H1 (cell line): Measurements from ENCODE around the gene GCGR. TPM values are rescaled to one million over a fixed set of nuclear protein-coding genes. Genes with fewer than 3 reads are reported as not detected.

Experiments used
- CTCF ChIA-PET: fragments of 300-600 bp; sonication (Branson Sonifier 250); formaldehyde crosslinking; loops from one replicate; lab custom pipeline; 2021; ENCODE audit not compliant: partially characterized antibody; lab: Charles Lee
- POLR2A ChIA-PET: fragments of 300-600 bp; sonication (Branson Sonifier 250); formaldehyde crosslinking; loops from one replicate; lab custom pipeline; 2021; ENCODE audit warnings: inconsistent platforms; ENCODE audit not compliant: partially characterized antibody; lab: Charles Lee
- DNase-seq, 2 experiments: peaks; one replicate each; pipeline versions ENCODE4 v3.0.0 to v3.0.0-alpha.2; 2010 to 2022; ENCODE audit warnings: low spot score in 2 of 2, low read depth in 1 of 2, mixed read lengths in 1 of 2
- FAIRE-seq: peaks from 2 replicates; lab custom pipeline; 2011; peaks lifted over from hg19 to GRCh38; lab: Jason Lieb, UNC
- H2AFZ ChIP-seq: 2 replicates; pipeline ENCODE4 v1.8.1; 2012; ENCODE audit warnings: low read length, inconsistent platforms
- H2AK5ac ChIP-seq: 2 replicates; pipeline ENCODE4 v1.6.1; 2013; ENCODE audit warnings: low read depth, low read length
- H2BK120ac ChIP-seq: replicated peaks from 2 replicates; pipeline ENCODE3; 2013; ENCODE audit warnings: low read depth, low read length, inconsistent platforms
- H2BK12ac ChIP-seq: 2 replicates; pipeline ENCODE4 v1.6.1; 2013; ENCODE audit warnings: low read depth, low read length
- H2BK15ac ChIP-seq: 2 replicates; pipeline ENCODE4 v1.6.1; 2013; ENCODE audit warnings: low read length
- H2BK20ac ChIP-seq: 2 replicates; pipeline ENCODE4 v1.6.1; 2013; ENCODE audit warnings: low read length
- H2BK5ac ChIP-seq: 2 replicates; pipeline ENCODE4 v1.6.1; 2013; ENCODE audit warnings: low read depth, low read length
- H3K14ac ChIP-seq: 2 replicates; pipeline ENCODE4 v1.6.1; 2013; ENCODE audit warnings: inconsistent platforms; ENCODE audit not compliant: insufficient read length
- H3K18ac ChIP-seq: 2 replicates; pipeline ENCODE4 v1.6.1; 2013; ENCODE audit warnings: low read length; ENCODE audit errors: extremely low read depth
- H3K23ac ChIP-seq: 2 replicates; pipeline ENCODE4 v1.6.1; 2013; ENCODE audit warnings: inconsistent platforms; ENCODE audit not compliant: insufficient read length
- H3K23me2 ChIP-seq: 2 replicates; pipeline ENCODE4 v1.6.1; 2013; ENCODE audit warnings: low read depth, low read length
- H3K27ac ChIP-seq: 2 replicates; pipeline ENCODE4 v1.6.1; 2011; ENCODE audit warnings: low read depth, low read length, inconsistent platforms
- H3K27me3 ChIP-seq, 4 experiments: replicated peaks in 1 of 4; 1 replicate in 1 of 4; 2 replicates in 3 of 4; pipeline versions ENCODE4 v1.6.1 to v1.8.1; 2011 to 2013; ENCODE audit warnings: low read length in 3 of 4, mild to moderate bottlenecking in 3 of 4, inconsistent platforms in 2 of 4, mixed read lengths in 2 of 4, moderate library complexity in 1 of 4; ENCODE audit not compliant: control insufficient read depth in 3 of 4, insufficient read depth in 3 of 4; ENCODE audit errors: extremely low read depth in 1 of 4
- H3K36me3 ChIP-seq, 4 experiments: 2 replicates each; pipeline versions ENCODE4 v1.6.1 to v1.8.1; 2011 to 2013; ENCODE audit warnings: mild to moderate bottlenecking in 4 of 4, low read length in 3 of 4, moderate library complexity in 2 of 4, control low read depth in 1 of 4, inconsistent platforms in 1 of 4; ENCODE audit not compliant: insufficient read depth in 4 of 4, control insufficient read depth in 2 of 4
- H3K4ac ChIP-seq: replicated peaks from 2 replicates; pipeline ENCODE3; 2013; ENCODE audit warnings: low read length, low read depth, mixed read lengths, inconsistent platforms; ENCODE audit not compliant: insufficient read length
- H3K4me1 ChIP-seq, 4 experiments: replicated peaks in 1 of 4; 1 replicate in 1 of 4; 2 replicates in 3 of 4; pipeline versions ENCODE4 v1.6.1 to v1.8.1; 2011 to 2013; ENCODE audit warnings: low read length in 3 of 4, inconsistent platforms in 2 of 4, mixed read lengths in 1 of 4; ENCODE audit not compliant: insufficient read depth in 4 of 4, control insufficient read depth in 3 of 4
- H3K4me2 ChIP-seq, 2 experiments: 2 replicates each; pipeline versions ENCODE4 v1.6.1 to v1.8.1; 2011 to 2013; ENCODE audit warnings: low read depth in 2 of 2, low read length in 2 of 2, control low read depth in 1 of 2, inconsistent platforms in 1 of 2, mild to moderate bottlenecking in 1 of 2; ENCODE audit not compliant: insufficient read depth in 1 of 2
- H3K4me3 ChIP-seq, 4 experiments: fragments of 200-600, 300-600 bp in 1 of 4; sonication (generic), shearing (Covaris generic), sonication (Bioruptor Twin) in 1 of 4; 2 replicates each; pipeline versions ENCODE4 v1.5.1 to v1.8.1; 2011 to 2016; ENCODE audit warnings: low read length in 4 of 4, low read depth in 3 of 4, control low read depth in 2 of 4, inconsistent platforms in 2 of 4, mild to moderate bottlenecking in 2 of 4, mixed read lengths in 1 of 4, moderate library complexity in 1 of 4; ENCODE audit not compliant: insufficient read depth in 2 of 4; ENCODE audit errors: extremely low read depth in 1 of 4
- H3K56ac ChIP-seq: replicated peaks from 2 replicates; pipeline ENCODE3; 2013; ENCODE audit warnings: low read depth, mild to moderate bottlenecking, mixed read lengths, low read length, inconsistent platforms; ENCODE audit not compliant: insufficient read length
- H3K79me1 ChIP-seq: 2 replicates; pipeline ENCODE4 v1.6.1; 2013; ENCODE audit warnings: low read depth, low read length, control low read depth
- H3K79me2 ChIP-seq, 2 experiments: 2 replicates each; pipeline versions ENCODE4 v1.6.1 to v1.8.1; 2012 to 2013; ENCODE audit warnings: low read length in 2 of 2, mild to moderate bottlenecking in 2 of 2, inconsistent platforms in 1 of 2; ENCODE audit not compliant: insufficient read depth in 2 of 2, control insufficient read depth in 1 of 2
- H3K9ac ChIP-seq, 4 experiments: replicated peaks in 1 of 4; 1 replicate in 1 of 4; 2 replicates in 3 of 4; pipeline versions ENCODE4 v1.6.1 to v1.8.1; 2011 to 2013; ENCODE audit warnings: low read depth in 3 of 4, low read length in 3 of 4, control low read depth in 2 of 4, mild to moderate bottlenecking in 2 of 4, moderate library complexity in 2 of 4, inconsistent platforms in 1 of 4; ENCODE audit errors: extremely low read depth in 1 of 4
- H3K9me3 ChIP-seq, 2 experiments: 2 replicates each; pipeline versions ENCODE4 v1.6.1 to v1.8.1; 2012 to 2013; ENCODE audit warnings: mild to moderate bottlenecking in 2 of 2, moderate library complexity in 2 of 2, control low read depth in 1 of 2, inconsistent platforms in 1 of 2, low read depth in 1 of 2, low read length in 1 of 2, mixed read lengths in 1 of 2; ENCODE audit not compliant: insufficient read depth in 2 of 2
- H4K20me1 ChIP-seq, 2 experiments: replicated peaks in 1 of 2; 2 replicates each; pipeline versions ENCODE3 to v1.8.1; 2011 to 2013; ENCODE audit warnings: inconsistent platforms in 2 of 2, low read length in 2 of 2, mild to moderate bottlenecking in 1 of 2; ENCODE audit not compliant: insufficient read depth in 2 of 2, control insufficient read depth in 1 of 2
- H4K5ac ChIP-seq: 2 replicates; pipeline ENCODE4 v1.6.1; 2013; ENCODE audit warnings: low read length, low read depth, mixed read lengths, inconsistent platforms; ENCODE audit not compliant: insufficient read length
- H4K8ac ChIP-seq: 2 replicates; pipeline ENCODE4 v1.8.0; 2013; ENCODE audit warnings: mild to moderate bottlenecking, moderate library complexity, low read length, inconsistent platforms; ENCODE audit not compliant: insufficient read depth; ENCODE audit errors: extremely low read depth
- H4K91ac ChIP-seq: replicated peaks from 2 replicates; pipeline ENCODE3; 2013; ENCODE audit warnings: low read length, mixed read lengths, inconsistent platforms; ENCODE audit not compliant: insufficient read length
- BRCA1 ChIP-seq: IDR thresholded peaks from 2 replicates; pipeline ENCODE4 v1.6.1; 2012; ENCODE audit warnings: low read depth, low read length, improper control_type of control experiment
- CTBP2 ChIP-seq: IDR thresholded peaks from 2 replicates; pipeline ENCODE4 v1.7.0; 2011; ENCODE audit warnings: borderline replicate concordance, mild to moderate bottlenecking, moderate library complexity, mixed read lengths, low read length; ENCODE audit not compliant: insufficient read depth, insufficient read length
- E2F6 ChIP-seq: IDR thresholded peaks from 2 replicates; pipeline ENCODE4 v1.6.1; 2012; ENCODE audit warnings: inconsistent platforms
- HDAC2 ChIP-seq, 2 experiments: fragments of 300-600 bp in 1 of 2; sonication (generic) in 1 of 2; IDR thresholded peaks; 2 replicates each; pipeline ENCODE4 v1.6.1; 2011 to 2012; ENCODE audit warnings: low read depth in 2 of 2, low read length in 2 of 2, mild to moderate bottlenecking in 2 of 2, moderate library complexity in 2 of 2, borderline replicate concordance in 1 of 2, inconsistent platforms in 1 of 2
- POU5F1 ChIP-seq: IDR thresholded peaks from 2 replicates; pipeline ENCODE4 v1.6.1; 2011; ENCODE audit warnings: low read depth, mild to moderate bottlenecking, low read length, moderate library complexity
- SP4 ChIP-seq: IDR thresholded peaks from 2 replicates; pipeline ENCODE4 v1.6.1; 2012; ENCODE audit warnings: low read length, inconsistent platforms
- SRF ChIP-seq: IDR thresholded peaks from 2 replicates; pipeline ENCODE4 v1.6.1; 2011; ENCODE audit warnings: mild to moderate bottlenecking, low read depth, low read length, moderate library complexity
- TAF1 ChIP-seq: IDR thresholded peaks from 2 replicates; pipeline ENCODE4 v1.6.1; 2011; ENCODE audit warnings: mild to moderate bottlenecking, low read depth, low read length
- WGBS, 2 experiments: shearing (Covaris generic) in 1 of 2; methylation state at CpG; one replicate each; pipeline versions ENCODE4 v1.1.6 to v1.1.7; 2013 to 2015; ENCODE audit warnings: low lambda C conversion rate in 2 of 2, mixed read lengths in 2 of 2, inconsistent platforms in 1 of 2, low coverage in 1 of 2, missing lambda C conversion rate in 1 of 2; ENCODE audit not compliant: insufficient replicate concordance in 2 of 2, insufficient coverage in 1 of 2, insufficient read length in 1 of 2; ENCODE audit errors: extremely low coverage in 1 of 2, missing lambda C conversion rate in 1 of 2; 5-methylcytosine and 5-hydroxymethylcytosine counted together
- polyA plus RNA-seq, 7 experiments: library from polyadenylated mRNA; depleted of rRNA in 3 of 7; stranded (reverse) in 5 of 7; unstranded in 2 of 7; fragments of >200 nt in 5 of 7; fragments of 200-250 nt in 2 of 7; gene quantifications; 1 replicate in 5 of 7; 2 replicates in 1 of 7; 4 replicates in 1 of 7; pipeline versions ENCODE4 v1.2.1 to v1.2.3, GENCODE V29; 2011 to 2013; ENCODE audit warnings: missing spikeins in 2 of 7, mixed read lengths in 2 of 7
- total RNA-seq: library from RNA; stranded (reverse); fragmentation: NEBNext Ultra II Directional; extraction: Animal tissue kit (Norgen Biotek cat#: 25700); gene quantifications from 2 replicates; pipeline ENCODE4 v1.2.1, GENCODE V29; 2021
- TF ChIP-seq, protein P1 (sequence below): IDR thresholded peaks from 2 replicates; pipeline ENCODE4 v1.6.1; 2012; ENCODE audit warnings: low read length, inconsistent platforms

Gene GCGR
- total and polyA plus RNA-seq, 2 of the 8 experiments (the other 6 are each of a cell fraction or from before 2014, with no cell fraction given), result 0.44 to 0.56 TPM

DNA sequence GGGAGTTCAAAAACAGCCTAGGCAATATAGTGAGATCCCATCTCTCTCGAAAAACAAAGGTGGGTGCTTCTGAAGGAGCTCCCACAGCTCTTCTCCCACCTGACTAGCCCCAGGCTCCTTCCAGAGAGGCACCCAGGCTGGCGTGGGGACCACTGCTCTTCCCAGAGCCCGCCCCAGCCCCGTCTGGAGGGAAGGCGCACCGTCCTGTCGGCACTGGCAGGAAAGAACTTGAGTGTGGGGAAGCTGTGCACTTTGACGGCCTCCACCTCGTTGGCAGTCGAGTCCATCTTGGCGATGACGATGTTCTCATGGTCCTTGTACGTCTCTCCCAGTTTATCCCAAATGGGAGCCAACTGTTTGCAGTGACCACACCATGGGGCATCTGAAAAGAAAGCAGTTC is 41.4 kb downstream of the GCGR start:
- DNase-seq, result no peak
- H3K23me2 ChIP-seq, result no peaks in the 10 kb centered on the region
- H2BK12ac ChIP-seq, result no peak overlapping the region
- H3K4me2 ChIP-seq, result no peak overlapping the region
- H4K91ac ChIP-seq, result no peak overlapping the region
- H3K9me3 ChIP-seq, result no peaks in the 10 kb centered on the region
- no peak overlapping the region for H4K5ac ChIP-seq
- H3K4ac ChIP-seq, result no peak overlapping the region
- no peak for TF ChIP-seq E2F6
- TF ChIP-seq, protein P1, sequence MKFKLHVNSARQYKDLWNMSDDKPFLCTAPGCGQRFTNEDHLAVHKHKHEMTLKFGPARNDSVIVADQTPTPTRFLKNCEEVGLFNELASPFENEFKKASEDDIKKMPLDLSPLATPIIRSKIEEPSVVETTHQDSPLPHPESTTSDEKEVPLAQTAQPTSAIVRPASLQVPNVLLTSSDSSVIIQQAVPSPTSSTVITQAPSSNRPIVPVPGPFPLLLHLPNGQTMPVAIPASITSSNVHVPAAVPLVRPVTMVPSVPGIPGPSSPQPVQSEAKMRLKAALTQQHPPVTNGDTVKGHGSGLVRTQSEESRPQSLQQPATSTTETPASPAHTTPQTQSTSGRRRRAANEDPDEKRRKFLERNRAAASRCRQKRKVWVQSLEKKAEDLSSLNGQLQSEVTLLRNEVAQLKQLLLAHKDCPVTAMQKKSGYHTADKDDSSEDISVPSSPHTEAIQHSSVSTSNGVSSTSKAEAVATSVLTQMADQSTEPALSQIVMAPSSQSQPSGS, result no peak
- no peak for TF ChIP-seq SRF
- TF ChIP-seq BRCA1, result no peak
- no peak for TF ChIP-seq SP4
- TF ChIP-seq POU5F1, result no peak
- TF ChIP-seq HDAC2 (IDR thresholded peaks at IDR 0.05; ENCODE audit: borderline replicate concordance in 1 of 2, low read depth in 2 of 2, low read length in 2 of 2), result no peak
- no peak for TF ChIP-seq CTBP2
- no peak for TF ChIP-seq TAF1
- CTCF ChIA-PET, result interaction anchor here (0.9 to 1.9 kb wide), 2 partner anchors 20 to 76 kb away, joined by 3 to 6 read pairs; no protein-coding TSS in a partner anchor
- no peaks in the 10 kb centered on the region for H3K79me1 ChIP-seq
- peaks cover 2 to 13% of the 10 kb centered on the region in 2 experiments for H4K20me1 ChIP-seq
- no peak overlapping the region for H2BK15ac ChIP-seq
- H2BK120ac ChIP-seq, result no peak overlapping the region
- no peak overlapping the region for H2AFZ ChIP-seq
- H2BK5ac ChIP-seq, result no peak overlapping the region
- H3K18ac ChIP-seq, result no peak overlapping the region
- no peak overlapping the region for H3K23ac ChIP-seq
- H3K14ac ChIP-seq, result no peak overlapping the region
- no peak overlapping the region for H3K56ac ChIP-seq
- H3K36me3 ChIP-seq, result peaks cover 12 to 50% (median 34%) of the 10 kb centered on the region in 4 experiments
- no peak overlapping the region for H2AK5ac ChIP-seq
- WGBS, 2 experiments, result 87% methylated on average over 13 of the region's 13 CpGs; no CpG with 5 or more reads in 1 of the 2 experiments
- no peaks in the 10 kb centered on the region; a peak in 2 of 7 replicates for H3K27me3 ChIP-seq
- FAIRE-seq, result no peak
- H4K8ac ChIP-seq, result no peak overlapping the region
- H2BK20ac ChIP-seq, result no peak overlapping the region
- no peak overlapping the region for H3K9ac ChIP-seq
- H3K4me3 ChIP-seq, result no peak overlapping the region
- H3K4me1 ChIP-seq, result peaks cover 0 to 3% (median 0%) of the 10 kb centered on the region in 4 experiments; a peak in 2 of 7 replicates
- H3K27ac ChIP-seq, result no peak overlapping the region
- POLR2A ChIA-PET, result interaction anchor here (0.6 to 5.7 kb wide), 5 partner anchors 10 to 174 kb away, joined by 3 to 37 read pairs (median 3); partner anchors contain the start of genes ARL16, HGS, MCRIP1 and PPP1R27
- H3K79me2 ChIP-seq, result no peaks in the 10 kb centered on the region
